Measurements from ENCODE around the gene SYT7. TPM values are rescaled to one million over a fixed set of nuclear protein-coding genes. Genes with fewer than 3 reads are reported as not detected.

The SYT7 gene
- total and polyA plus RNA-seq, 5 donors: 17.4 to 48.3 (median 40.3) TPM

DNA sequence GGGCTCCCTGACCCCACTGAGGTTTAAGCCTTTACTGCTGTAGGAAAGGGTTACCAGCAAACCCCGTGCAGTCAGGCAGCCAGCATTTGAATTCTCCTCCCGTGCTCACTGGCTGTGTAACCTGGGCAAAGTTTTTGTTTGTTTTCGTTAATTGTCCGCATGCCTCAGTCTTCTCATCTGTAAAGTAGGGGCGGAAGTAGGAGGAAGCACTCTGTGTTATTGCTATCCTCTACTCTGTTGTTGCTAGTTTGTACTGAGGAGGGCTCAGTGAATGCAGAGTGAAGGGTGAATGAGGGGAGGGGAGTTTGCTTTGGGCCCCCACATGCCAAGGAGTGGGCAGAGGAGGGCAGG lies 14.0 kb upstream of the SYT7 start:
- intact Hi-C loops (cut with DNase I): no loop called here
- Histone ChIP-seq H3K4me1 (ENCODE audit: control insufficient read depth, insufficient read depth, low read length) (peaks cover 5% of the 10 kb centered on the region), H3K27ac (ENCODE audit: low read length) (peak overlapping the region; percentile 80), H3K9me3 (ENCODE audit: control insufficient read depth, low read length) (no peaks in the 10 kb centered on the region), H3K27me3 (ENCODE audit: control insufficient read depth, insufficient read depth) (no peaks in the 10 kb centered on the region), H3K4me3 (ENCODE audit: low read length) (no peak overlapping the region)
- 63% methylated on average over 5 of the region's 5 CpGs for WGBS
- no peak for DNase-seq
- ATAC-seq: no peak

GRCh38 chr11:61593151-61593550 lies 12.3 kb upstream of the SYT7 start:
- H3K9me3 ChIP-seq (ENCODE audit: control insufficient read depth, low read length): no peaks in the 10 kb centered on the region
- ATAC-seq: no peak
- peaks cover 8% of the 10 kb centered on the region for H3K4me1 ChIP-seq (ENCODE audit: control insufficient read depth, insufficient read depth, low read length)
- intact Hi-C loops (cut with DNase I): no loop called here
- no peak overlapping the region for H3K4me3 ChIP-seq (ENCODE audit: low read length)
- H3K27me3 ChIP-seq (ENCODE audit: control insufficient read depth, insufficient read depth): no peaks in the 10 kb centered on the region
- no peak overlapping the region for H3K27ac ChIP-seq (ENCODE audit: low read length)
- 95% methylated on average over 2 of the region's 2 CpGs for WGBS
- DNase-seq: no peak

GRCh38 chr11:61592176-61592575 lies 11.3 kb upstream of the SYT7 start:
- no peak overlapping the region for H3K27ac ChIP-seq (ENCODE audit: low read length)
- DNase-seq (no peak), ATAC-seq (no peak)
- intact Hi-C loops (cut with DNase I): no loop called here
- H3K4me1 ChIP-seq (ENCODE audit: control insufficient read depth, insufficient read depth, low read length): peaks cover 8% of the 10 kb centered on the region
- H3K4me3 ChIP-seq (ENCODE audit: low read length): no peak overlapping the region
- WGBS: 63% methylated on average over 7 of the region's 7 CpGs
- H3K27me3 ChIP-seq (ENCODE audit: control insufficient read depth, insufficient read depth): no peaks in the 10 kb centered on the region
- no peaks in the 10 kb centered on the region for H3K9me3 ChIP-seq (ENCODE audit: control insufficient read depth, low read length)

DNA sequence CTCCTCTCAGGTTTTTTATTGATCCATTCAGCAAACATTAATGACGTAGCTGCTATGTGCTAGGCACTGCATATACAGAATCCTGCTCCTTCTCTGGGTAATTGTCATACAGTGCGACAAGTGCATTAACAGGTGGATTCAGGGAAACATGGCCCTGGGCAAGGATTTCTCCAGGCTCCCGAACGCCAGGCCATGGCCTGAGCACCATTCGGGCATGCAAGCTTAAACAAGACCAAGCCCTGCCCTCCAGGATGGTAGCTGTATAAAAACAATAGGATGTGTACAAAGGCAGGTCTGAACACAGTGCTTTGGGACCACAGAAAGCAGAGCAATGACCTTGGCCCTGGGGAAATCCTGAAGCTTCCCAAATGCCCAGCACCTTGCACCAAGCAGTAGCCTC lies 9.1 kb upstream of the SYT7 start:
- intact Hi-C loops (cut with DNase I): no loop called here
- no peak overlapping the region for H3K27ac ChIP-seq (ENCODE audit: low read length)
- no peaks in the 10 kb centered on the region for H3K9me3 ChIP-seq (ENCODE audit: control insufficient read depth, low read length)
- peaks cover 5% of the 10 kb centered on the region for H3K4me1 ChIP-seq (ENCODE audit: control insufficient read depth, insufficient read depth, low read length)
- no peaks in the 10 kb centered on the region for H3K27me3 ChIP-seq (ENCODE audit: control insufficient read depth, insufficient read depth)
- 97% methylated on average over 5 of the region's 5 CpGs for WGBS
- no peak overlapping the region for H3K4me3 ChIP-seq (ENCODE audit: low read length)
- DNase-seq (no peak), ATAC-seq (no peak)

DNA sequence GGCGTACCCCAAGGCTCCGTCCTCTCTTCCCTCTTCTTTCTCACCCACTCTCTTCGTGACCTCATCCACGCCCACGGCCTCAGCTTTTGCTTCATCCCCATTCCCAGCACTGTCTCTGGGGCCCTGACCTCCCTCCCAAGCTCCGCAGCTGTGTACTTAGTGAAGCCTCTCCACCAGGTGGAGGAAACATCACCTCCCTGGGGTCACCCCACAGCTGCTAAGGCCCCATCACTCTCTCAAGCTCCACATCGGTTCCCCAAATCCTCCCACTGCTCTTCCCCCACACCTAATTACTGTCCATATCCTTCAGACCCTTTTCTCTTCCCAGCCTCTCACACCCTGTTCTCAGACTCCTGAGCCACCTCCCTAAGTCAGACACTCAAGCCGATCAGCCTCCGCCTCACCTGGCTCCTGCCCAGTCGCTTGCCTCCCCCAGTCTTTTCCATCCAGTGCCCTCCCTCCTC lies 7.9 kb upstream of the SYT7 start:
- DNase-seq (peak in 2 of 3 donors; percentile 46 to 71), ATAC-seq (peak; percentile 4 to 33)
- H3K9me3 ChIP-seq (ENCODE audit: control insufficient read depth, low read length): no peaks in the 10 kb centered on the region
- peaks cover 3% of the 10 kb centered on the region for H3K4me1 ChIP-seq (ENCODE audit: control insufficient read depth, insufficient read depth, low read length)
- WGBS: 47% methylated on average over 10 of the region's 10 CpGs
- no peaks in the 10 kb centered on the region for H3K27me3 ChIP-seq (ENCODE audit: control insufficient read depth, insufficient read depth)
- intact Hi-C loops (cut with DNase I): no loop called here
- H3K4me3 ChIP-seq (ENCODE audit: low read length): no peak overlapping the region
- H3K27ac ChIP-seq (ENCODE audit: low read length): no peak overlapping the region

GRCh38 chr11:61587951-61588727 lies 7.3 kb upstream of the SYT7 start:
- ATAC-seq: peak; percentile 62
- intact Hi-C loops (cut with DNase I): no loop called here
- no peaks in the 10 kb centered on the region for H3K9me3 ChIP-seq (ENCODE audit: control insufficient read depth, low read length)
- H3K27ac ChIP-seq (ENCODE audit: low read length): peak overlapping the region; percentile 55
- peaks cover 3% of the 10 kb centered on the region for H3K4me1 ChIP-seq (ENCODE audit: control insufficient read depth, insufficient read depth, low read length)
- 7% methylated on average over 30 of the region's 30 CpGs for WGBS
- peak overlapping the region; percentile 67 for H3K4me3 ChIP-seq (ENCODE audit: low read length)
- DNase-seq: peak; percentile 58 to 87 (median 86)
- H3K27me3 ChIP-seq (ENCODE audit: control insufficient read depth, insufficient read depth): no peaks in the 10 kb centered on the region

- H3K9me3 ChIP-seq (ENCODE audit: control insufficient read depth, low read length): no peaks in the 10 kb centered on the region
- no peaks in the 10 kb centered on the region for H3K27me3 ChIP-seq (ENCODE audit: control insufficient read depth, insufficient read depth)
- H3K27ac ChIP-seq (ENCODE audit: low read length): no peak overlapping the region
- DNase-seq (peak; percentile 48 to 85 (median 82)), ATAC-seq (peak; percentile 75 to 78)
- intact Hi-C loops (cut with DNase I): no loop called here
- peaks cover 3% of the 10 kb centered on the region for H3K4me1 ChIP-seq (ENCODE audit: control insufficient read depth, insufficient read depth, low read length)
- peak overlapping the region; percentile 67 for H3K4me3 ChIP-seq (ENCODE audit: low read length)
- 2% methylated on average over 41 of the region's 41 CpGs for WGBS
These were observed 6.7 kb upstream of the SYT7 start for GRCh38 chr11:61587541-61587941.

DNA sequence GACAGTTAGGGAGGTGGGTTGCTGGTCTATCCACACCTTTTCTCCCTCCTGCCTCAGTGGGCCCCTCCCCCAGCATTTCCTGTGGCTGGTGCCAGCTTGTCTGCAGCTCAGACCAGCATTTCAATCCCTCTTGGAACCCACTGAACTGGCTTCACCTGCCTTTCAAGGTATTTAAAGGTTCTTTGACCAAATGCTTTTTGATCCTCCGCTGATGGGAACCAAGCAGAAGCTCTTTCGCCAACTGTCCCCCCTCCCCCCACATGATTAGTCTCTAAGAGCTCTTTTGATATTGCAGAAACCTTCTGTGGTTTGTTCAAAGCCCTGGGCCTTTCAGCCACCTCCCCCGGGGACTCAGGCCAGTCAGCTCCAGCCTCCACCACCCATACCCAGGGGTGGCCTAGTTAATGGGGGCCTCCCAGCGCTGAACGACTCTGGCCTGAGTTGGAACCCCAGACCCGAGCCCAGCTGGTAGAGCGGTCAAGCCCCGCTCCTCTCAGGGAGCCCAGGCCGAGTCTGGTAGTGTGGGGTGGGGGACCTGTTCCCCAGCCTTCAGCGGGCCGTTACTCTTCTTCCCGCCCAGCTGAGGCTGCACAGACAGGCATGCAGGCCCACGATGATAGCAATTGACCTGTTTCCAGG lies 6.0 kb upstream of the SYT7 start:
- 59% methylated on average over 13 of the region's 13 CpGs for WGBS
- ATAC-seq: peak; percentile 3 to 4
- no peaks in the 10 kb centered on the region for H3K9me3 ChIP-seq (ENCODE audit: control insufficient read depth, low read length)

DNA sequence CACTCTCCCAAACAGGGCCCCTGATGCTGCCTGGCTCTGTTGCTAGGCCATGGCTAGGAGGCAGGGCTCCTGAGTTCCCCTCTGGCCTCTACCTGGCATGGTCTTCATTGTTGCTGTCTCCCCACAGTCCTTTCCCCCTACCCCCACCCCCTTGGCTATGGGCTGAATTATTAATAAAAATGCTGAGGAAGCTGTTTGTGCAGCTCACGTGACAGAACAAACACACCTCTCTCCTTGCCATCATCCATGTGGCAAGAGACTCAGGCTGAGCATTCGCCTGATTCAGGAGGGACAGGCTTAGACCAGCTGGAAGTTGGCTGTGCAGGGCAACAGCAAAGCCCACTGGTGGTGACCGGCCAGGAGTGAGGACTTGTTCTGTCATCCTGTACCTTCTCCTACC lies 4.2 kb upstream of the SYT7 start:
- H3K27ac ChIP-seq (ENCODE audit: low read length): no peak overlapping the region
- intact Hi-C loops (cut with DNase I): no loop called here
- H3K27me3 ChIP-seq (ENCODE audit: control insufficient read depth, insufficient read depth): no peaks in the 10 kb centered on the region
- WGBS: 77% methylated on average over 3 of the region's 3 CpGs
- no peak overlapping the region for H3K4me3 ChIP-seq (ENCODE audit: low read length)
- no peaks in the 10 kb centered on the region for H3K9me3 ChIP-seq (ENCODE audit: control insufficient read depth, low read length)
- ATAC-seq: no peak
- no peak for DNase-seq
- H3K4me1 ChIP-seq (ENCODE audit: control insufficient read depth, insufficient read depth, low read length): peaks cover 3% of the 10 kb centered on the region

More for the DNA sequence above, 6.0 kb upstream of the SYT7 start:
- no peaks in the 10 kb centered on the region for H3K27me3 ChIP-seq (ENCODE audit: control insufficient read depth, insufficient read depth)
- DNase-seq: peak in 1 of 3 donors; percentile 47
- intact Hi-C loops (cut with DNase I): no loop called here
- no peak overlapping the region for H3K27ac ChIP-seq (ENCODE audit: low read length)
- no peak overlapping the region for H3K4me3 ChIP-seq (ENCODE audit: low read length)
- peaks cover 3% of the 10 kb centered on the region for H3K4me1 ChIP-seq (ENCODE audit: control insufficient read depth, insufficient read depth, low read length)

DNA sequence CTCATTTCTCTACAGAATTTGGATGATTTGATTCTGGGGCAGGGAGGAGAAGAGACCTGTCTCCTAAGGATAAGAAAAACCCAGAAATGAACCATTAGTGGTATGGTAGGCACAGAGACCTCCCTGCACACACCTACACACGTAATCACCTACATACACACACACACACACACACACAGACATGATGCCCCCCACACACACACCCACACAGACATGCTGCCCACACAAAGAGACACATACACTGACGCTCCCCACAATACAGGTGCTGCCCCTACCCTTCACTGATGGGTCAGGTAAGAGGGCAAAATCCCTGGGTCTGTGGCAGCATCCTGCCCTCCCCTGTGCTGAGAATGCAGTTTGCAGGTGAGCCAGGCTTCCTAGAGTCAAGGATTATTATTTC lies 1.1 kb upstream of the SYT7 start:
- no peak overlapping the region for H3K27ac ChIP-seq (ENCODE audit: low read length)

GRCh38 chr11:61580271-61580888 lies 496 bp downstream of the SYT7 start:
- Histone ChIP-seq H3K27me3 (ENCODE audit: control insufficient read depth, insufficient read depth) (no peaks in the 10 kb centered on the region), H3K9me3 (ENCODE audit: control insufficient read depth, low read length) (no peaks in the 10 kb centered on the region), H3K4me3 (ENCODE audit: low read length) (peak overlapping the region; percentile 91), H3K4me1 (ENCODE audit: control insufficient read depth, insufficient read depth, low read length) (no peaks in the 10 kb centered on the region), H3K27ac (ENCODE audit: low read length) (no peak overlapping the region)
- WGBS: 1% methylated on average over 60 of the region's 60 CpGs
- intact Hi-C loops (cut with DNase I): loop anchor here in 2 of 4 donors (2.0 to 5.0 kb wide), 2 partner anchors 46 to 47 kb away; no protein-coding TSS in a partner anchor
- ATAC-seq (no peak), DNase-seq (no peak)

More for the DNA sequence above, 1.1 kb upstream of the SYT7 start:
- H3K4me1 ChIP-seq (ENCODE audit: control insufficient read depth, insufficient read depth, low read length): no peaks in the 10 kb centered on the region
- DNase-seq: no peak
- ATAC-seq: no peak
- 56% methylated on average over 2 of the region's 2 CpGs for WGBS
- no peaks in the 10 kb centered on the region for H3K9me3 ChIP-seq (ENCODE audit: control insufficient read depth, low read length)
- intact Hi-C loops (cut with DNase I): loop anchor here in 2 of 4 donors (2.0 to 5.0 kb wide), 2 partner anchors 45 kb away; no protein-coding TSS in a partner anchor
- no peak overlapping the region for H3K4me3 ChIP-seq (ENCODE audit: low read length)
- H3K27me3 ChIP-seq (ENCODE audit: control insufficient read depth, insufficient read depth): no peaks in the 10 kb centered on the region

Measured in right cardiac atrium (tissue), 5 donors.